WERI-Rb-1 (cell line): ENCODE measurements around the gene PCSK1.

Source experiments
- DNase-seq: peaks from one replicate; pipeline ENCODE4 v3.0.0-alpha.2; 2020
- H3K27ac ChIP-seq: fragments of 250-450 bp; sonication (Bioruptor Pico); 2 replicates; pipeline ENCODE4 v1.5.1; 2020; ENCODE audit warnings: mild to moderate bottlenecking, moderate library complexity
- H3K27me3 ChIP-seq: fragments of 250-450 bp; sonication (Bioruptor Pico); 2 replicates; pipeline ENCODE4 v1.5.1; 2021; ENCODE audit warnings: mild to moderate bottlenecking, low read depth, moderate library complexity; ENCODE audit not compliant: insufficient read depth, severe bottlenecking
- H3K36me3 ChIP-seq: fragments of 250-450 bp; sonication (Bioruptor Pico); 2 replicates; pipeline ENCODE4 v1.5.1; 2020; ENCODE audit warnings: mild to moderate bottlenecking, moderate library complexity
- H3K4me3 ChIP-seq: 2 replicates; pipeline ENCODE4 v1.5.1; 2011; ENCODE audit warnings: low read depth, mild to moderate bottlenecking, control low read depth, low read length
- H3K9me3 ChIP-seq: fragments of 250-450 bp; sonication (Bioruptor Pico); 2 replicates; pipeline ENCODE4 v1.5.1; 2021; ENCODE audit warnings: mild to moderate bottlenecking, moderate library complexity; ENCODE audit not compliant: severe bottlenecking
- CTCF ChIP-seq: IDR thresholded peaks from 2 replicates; pipeline ENCODE4 v1.5.1; 2011; ENCODE audit warnings: low read depth, mild to moderate bottlenecking, control low read depth, inconsistent platforms, low read length

Gene PCSK1

GRCh38 chr5:96415897-96416296 is 17.2 kb downstream of the PCSK1 start:
- Histone ChIP-seq H3K9me3 (no peaks in the 10 kb centered on the region), H3K27me3 (no peaks in the 10 kb centered on the region), H3K27ac (no peak overlapping the region), H3K4me3 (no peak overlapping the region), H3K36me3 (no peaks in the 10 kb centered on the region)
- no peak for TF ChIP-seq CTCF
- DNase-seq, result no peak

GRCh38 chr5:96412868-96413449 is 20.1 kb downstream of the PCSK1 start:
- H3K9me3 ChIP-seq, result no peaks in the 10 kb centered on the region
- TF ChIP-seq CTCF, result no peak
- H3K36me3 ChIP-seq, result no peaks in the 10 kb centered on the region
- H3K4me3 ChIP-seq, result no peak overlapping the region
- H3K27ac ChIP-seq, result no peak overlapping the region
- no peak for DNase-seq
- no peaks in the 10 kb centered on the region for H3K27me3 ChIP-seq

GRCh38 chr5:96410013-96410412 is 23.0 kb downstream of the PCSK1 start:
- DNase-seq, result no peak
- Histone ChIP-seq H3K9me3 (no peaks in the 10 kb centered on the region), H3K27me3 (no peaks in the 10 kb centered on the region), H3K36me3 (no peaks in the 10 kb centered on the region), H3K4me3 (no peak overlapping the region), H3K27ac (no peak overlapping the region)
- no peak for TF ChIP-seq CTCF

GRCh38 chr5:96408841-96409538 is 24.1 kb downstream of the PCSK1 start:
- no peaks in the 10 kb centered on the region for H3K36me3 ChIP-seq
- no peaks in the 10 kb centered on the region for H3K9me3 ChIP-seq
- no peak for TF ChIP-seq CTCF
- no peak overlapping the region for H3K27ac ChIP-seq
- H3K4me3 ChIP-seq, result no peak overlapping the region
- no peak for DNase-seq
- H3K27me3 ChIP-seq, result no peaks in the 10 kb centered on the region

- TF ChIP-seq CTCF, result no peak
- H3K4me3 ChIP-seq, result no peak overlapping the region
- no peak for DNase-seq
- no peaks in the 10 kb centered on the region for H3K27me3 ChIP-seq
- H3K36me3 ChIP-seq, result no peaks in the 10 kb centered on the region
- no peaks in the 10 kb centered on the region for H3K9me3 ChIP-seq
- H3K27ac ChIP-seq, result no peak overlapping the region
Observed at GRCh38 chr5:96408210-96408777, 24.8 kb downstream of the PCSK1 start.

- DNase-seq, result no peak
- H3K36me3 ChIP-seq, result no peaks in the 10 kb centered on the region
- no peak for TF ChIP-seq CTCF
- no peak overlapping the region for H3K27ac ChIP-seq
- no peak overlapping the region for H3K4me3 ChIP-seq
- H3K27me3 ChIP-seq, result no peaks in the 10 kb centered on the region
- no peaks in the 10 kb centered on the region for H3K9me3 ChIP-seq
Observed at GRCh38 chr5:96407436-96407835, 25.6 kb downstream of the PCSK1 start.
